Lower leg skin (tissue), 3 donors: Measurements from ENCODE around the gene ZSWIM9.

ENCODE experiments used
- CTCF ChIP-seq, 3 donors: fragments of 450-650 bp; IDR thresholded peaks; one replicate each; pipeline ENCODE4 v1.5.1; 2016; ENCODE audit warnings: antibody characterized with exemption in 3 of 3, mild to moderate bottlenecking in 3 of 3, moderate library complexity in 2 of 3
- POLR2A ChIP-seq, 2 donors: fragments of 450-650 bp; IDR thresholded peaks; one replicate each; pipeline ENCODE4 v1.6.1; 2016 to 2017; ENCODE audit warnings: antibody characterized with exemption in 2 of 2, mild to moderate bottlenecking in 1 of 2, moderate library complexity in 1 of 2

GRCh38 chr19:48136547-48136946 lies 33.9 kb upstream of the ZSWIM9 start:
- TF ChIP-seq CTCF (IDR thresholded peaks at IDR 0.05), result no peak
- TF ChIP-seq POLR2A (IDR thresholded peaks at IDR 0.05), result no peak
